ENCODE measurements around the gene PXN.

PXN gene

GRCh38 chr12:120242971-120243699 lies 22.4 kb downstream of the PXN start (continued):
- TF ChIP-seq CSRNP3 (CRISPR knock-in tag; IDR thresholded peaks at IDR 0.05) (no peak), RARB (CRISPR knock-in tag; IDR thresholded peaks at IDR 0.05) (no peak), SNAI2 (CRISPR knock-in tag; IDR thresholded peaks at IDR 0.05) (no peak), CSDC2 (CRISPR knock-in tag; IDR thresholded peaks at IDR 0.05) (no peak), ISL1 (CRISPR knock-in tag; IDR thresholded peaks at IDR 0.05) (no peak), ARNTL (CRISPR knock-in tag; IDR thresholded peaks at IDR 0.05; ENCODE audit: borderline replicate concordance, low read depth) (no peak), TCF4 (CRISPR knock-in tag; IDR thresholded peaks at IDR 0.05; ENCODE audit: borderline replicate concordance) (no peak), PPARA (CRISPR knock-in tag; IDR thresholded peaks at IDR 0.05; ENCODE audit: borderline replicate concordance) (no peak)
- TF ChIP-seq, protein P1, sequence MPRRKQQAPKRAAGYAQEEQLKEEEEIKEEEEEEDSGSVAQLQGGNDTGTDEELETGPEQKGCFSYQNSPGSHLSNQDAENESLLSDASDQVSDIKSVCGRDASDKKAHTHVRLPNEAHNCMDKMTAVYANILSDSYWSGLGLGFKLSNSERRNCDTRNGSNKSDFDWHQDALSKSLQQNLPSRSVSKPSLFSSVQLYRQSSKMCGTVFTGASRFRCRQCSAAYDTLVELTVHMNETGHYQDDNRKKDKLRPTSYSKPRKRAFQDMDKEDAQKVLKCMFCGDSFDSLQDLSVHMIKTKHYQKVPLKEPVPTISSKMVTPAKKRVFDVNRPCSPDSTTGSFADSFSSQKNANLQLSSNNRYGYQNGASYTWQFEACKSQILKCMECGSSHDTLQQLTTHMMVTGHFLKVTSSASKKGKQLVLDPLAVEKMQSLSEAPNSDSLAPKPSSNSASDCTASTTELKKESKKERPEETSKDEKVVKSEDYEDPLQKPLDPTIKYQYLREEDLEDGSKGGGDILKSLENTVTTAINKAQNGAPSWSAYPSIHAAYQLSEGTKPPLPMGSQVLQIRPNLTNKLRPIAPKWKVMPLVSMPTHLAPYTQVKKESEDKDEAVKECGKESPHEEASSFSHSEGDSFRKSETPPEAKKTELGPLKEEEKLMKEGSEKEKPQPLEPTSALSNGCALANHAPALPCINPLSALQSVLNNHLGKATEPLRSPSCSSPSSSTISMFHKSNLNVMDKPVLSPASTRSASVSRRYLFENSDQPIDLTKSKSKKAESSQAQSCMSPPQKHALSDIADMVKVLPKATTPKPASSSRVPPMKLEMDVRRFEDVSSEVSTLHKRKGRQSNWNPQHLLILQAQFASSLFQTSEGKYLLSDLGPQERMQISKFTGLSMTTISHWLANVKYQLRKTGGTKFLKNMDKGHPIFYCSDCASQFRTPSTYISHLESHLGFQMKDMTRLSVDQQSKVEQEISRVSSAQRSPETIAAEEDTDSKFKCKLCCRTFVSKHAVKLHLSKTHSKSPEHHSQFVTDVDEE (CRISPR knock-in tag; IDR thresholded peaks at IDR 0.05), result no peak

- no peak for TF ChIP-seq ESRRG (CRISPR knock-in tag; IDR thresholded peaks at IDR 0.05)
- no peak for TF ChIP-seq ZNF70 (CRISPR knock-in tag; IDR thresholded peaks at IDR 0.05)
- ATAC-seq, result no peak
Measured at GRCh38 chr12:120242275-120242799, 23.2 kb downstream of the PXN start.

DNA sequence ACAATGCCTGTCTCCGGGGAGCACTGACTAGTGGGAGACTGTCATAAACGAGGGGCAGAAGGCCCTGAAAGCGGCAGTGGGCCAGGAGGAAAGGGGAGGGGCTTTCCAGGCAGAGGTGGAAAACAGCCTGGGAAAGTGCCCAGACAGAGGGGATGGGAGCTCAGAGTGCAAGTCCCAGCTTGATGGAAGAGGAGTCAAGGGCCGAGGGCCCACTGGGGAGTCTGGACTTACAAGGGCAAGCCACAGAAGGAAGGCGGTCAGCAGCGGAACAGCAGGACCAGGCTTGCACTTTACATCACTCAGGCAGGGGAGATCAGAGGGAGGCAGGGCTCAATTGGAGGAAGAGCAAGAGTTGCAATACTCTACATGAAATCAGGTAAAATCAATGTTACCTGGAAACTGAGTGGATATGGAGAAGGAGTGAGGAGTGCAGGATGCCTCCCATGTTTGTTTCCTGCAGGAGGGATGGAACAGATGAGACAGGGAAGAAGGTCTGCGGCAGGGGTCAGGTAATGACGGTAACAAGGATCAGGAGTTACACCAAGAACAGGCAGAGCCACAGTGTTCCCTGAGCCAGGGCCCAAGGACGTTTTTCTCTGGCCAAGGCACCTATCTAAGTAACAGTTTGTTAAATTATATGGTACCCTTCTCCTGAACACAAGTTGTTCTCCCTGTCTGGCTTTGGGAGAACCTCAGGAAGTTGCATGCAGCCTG lies 23.8 kb downstream of the PXN start:
- TF ChIP-seq PATZ1 (CRISPR knock-in tag; IDR thresholded peaks at IDR 0.05; ENCODE audit: borderline replicate concordance), result no peak
- no peak for TF ChIP-seq POU6F1 (CRISPR knock-in tag; IDR thresholded peaks at IDR 0.05; ENCODE audit: borderline replicate concordance, low read depth)
- no peak for TF ChIP-seq BACH2 (CRISPR knock-in tag; IDR thresholded peaks at IDR 0.05; ENCODE audit: borderline replicate concordance)
- no peak for TF ChIP-seq OSR1 (CRISPR knock-in tag; IDR thresholded peaks at IDR 0.05)
- no peak for TF ChIP-seq PPARA (CRISPR knock-in tag; IDR thresholded peaks at IDR 0.05; ENCODE audit: borderline replicate concordance)
- TF ChIP-seq ESRRG (CRISPR knock-in tag; IDR thresholded peaks at IDR 0.05), result no peak
- TF ChIP-seq ISL1 (CRISPR knock-in tag; IDR thresholded peaks at IDR 0.05), result no peak
- TF ChIP-seq TCF4 (CRISPR knock-in tag; IDR thresholded peaks at IDR 0.05; ENCODE audit: borderline replicate concordance), result no peak
- no peak for TF ChIP-seq CSDC2 (CRISPR knock-in tag; IDR thresholded peaks at IDR 0.05)
- no peak for TF ChIP-seq TOX (CRISPR knock-in tag; IDR thresholded peaks at IDR 0.05; ENCODE audit: borderline replicate concordance)
- TF ChIP-seq ZC3H10 (CRISPR knock-in tag; IDR thresholded peaks at IDR 0.05), result no peak
- ATAC-seq, result no peak

- TF ChIP-seq GLIS3 (CRISPR knock-in tag; IDR thresholded peaks at IDR 0.05), result no peak
- TF ChIP-seq, protein P1 (CRISPR knock-in tag; IDR thresholded peaks at IDR 0.05), result no peak
- no peak for TF ChIP-seq ZFP3 (CRISPR knock-in tag; IDR thresholded peaks at IDR 0.05)
- TF ChIP-seq ARNTL (CRISPR knock-in tag; IDR thresholded peaks at IDR 0.05; ENCODE audit: borderline replicate concordance, low read depth), result no peak
- TF ChIP-seq RARB (CRISPR knock-in tag; IDR thresholded peaks at IDR 0.05), result no peak
- no peak for TF ChIP-seq ISL1 (CRISPR knock-in tag; IDR thresholded peaks at IDR 0.05)
- no peak for TF ChIP-seq TCF4 (CRISPR knock-in tag; IDR thresholded peaks at IDR 0.05; ENCODE audit: borderline replicate concordance)
- no peak for TF ChIP-seq OSR1 (CRISPR knock-in tag; IDR thresholded peaks at IDR 0.05)
- TF ChIP-seq CSRNP3 (CRISPR knock-in tag; IDR thresholded peaks at IDR 0.05), result no peak
- no peak for TF ChIP-seq PPARA (CRISPR knock-in tag; IDR thresholded peaks at IDR 0.05; ENCODE audit: borderline replicate concordance)
- no peak for ATAC-seq
Measured at GRCh38 chr12:120240495-120240833, 25.1 kb downstream of the PXN start.

Data from SK-N-SH treated with all-trans-retinoic acid at 6 μM for 48 hours (cell line).